WTC11 (cell line): ENCODE results near the gene CTDNEP1. TPM values are rescaled to one million over a fixed set of nuclear protein-coding genes. Genes with fewer than 3 reads are reported as not detected.

Experiments used
- ATAC-seq: fragments of 200-7000 bp; cut with Tn5 transposase; 2 replicates; pipeline ENCODE4 v1.10.0; 2021; ENCODE audit warnings: mild to moderate bottlenecking, moderate library complexity
- CTCF ChIA-PET: fragments of 300-600 bp; sonication (Branson Sonifier 250); formaldehyde crosslinking; loops from one replicate; lab custom pipeline; 2021; ENCODE audit warnings: antibody characterized with exemption; lab: Charles Lee
- POLR2A ChIA-PET: fragments of 350-600 bp; sonication (Branson Sonifier 250); formaldehyde crosslinking; loops from one replicate; lab custom pipeline; 2021; ENCODE audit warnings: antibody characterized with exemption; lab: Charles Lee
- DNase-seq: peaks from one replicate; pipeline ENCODE4 v3.0.0; 2021; ENCODE audit warnings: low spot score
- H3K27ac Mint-ChIP-seq: 2 replicates; pipeline ENCODE4 v1.8.0; 2021; ENCODE audit warnings: mixed read lengths
- H3K27me3 Mint-ChIP-seq: 2 replicates; pipeline ENCODE4 v1.8.0; 2021; ENCODE audit warnings: low read depth, mild to moderate bottlenecking, moderate library complexity, mixed read lengths
- H3K36me3 Mint-ChIP-seq: 2 replicates; pipeline ENCODE4 v1.8.0; 2021; ENCODE audit warnings: mixed read lengths
- H3K4me1 Mint-ChIP-seq: 2 replicates; pipeline ENCODE4 v1.8.0; 2022; ENCODE audit warnings: mixed read lengths
- H3K4me3 Mint-ChIP-seq: 2 replicates; pipeline ENCODE4 v1.8.0; 2021; ENCODE audit warnings: mild to moderate bottlenecking, moderate library complexity, mixed read lengths
- H3K9me3 Mint-ChIP-seq: 2 replicates; pipeline ENCODE4 v1.8.0; 2021; ENCODE audit warnings: mixed read lengths
- EMX1 ChIP-seq: fragments of 250-450 bp; sonication (Bioruptor Pico); IDR thresholded peaks from 2 replicates; pipeline ENCODE4 v1.8.0; 2021; ENCODE audit warnings: mild to moderate bottlenecking
- GABPB1 ChIP-seq: sonication (generic); formaldehyde crosslinking; IDR thresholded peaks from 2 replicates; pipeline ENCODE4 v1.8.1; 2023; ENCODE audit warnings: mild to moderate bottlenecking, missing genetic modification reagents
- NR1H2 ChIP-seq: sonication (generic); formaldehyde crosslinking; IDR thresholded peaks from 2 replicates; pipeline ENCODE4 v1.9.0; 2021; ENCODE audit warnings: mild to moderate bottlenecking, moderate library complexity, missing genetic modification reagents
- OVOL2 ChIP-seq: fragments of 250-450 bp; sonication (Bioruptor Pico); IDR thresholded peaks from 2 replicates; pipeline ENCODE4 v1.9.0; 2021; ENCODE audit warnings: mild to moderate bottlenecking, borderline replicate concordance
- RELA ChIP-seq: sonication (generic); formaldehyde crosslinking; IDR thresholded peaks from 2 replicates; pipeline ENCODE4 v1.8.1; 2022; ENCODE audit warnings: missing genetic modification reagents, mild to moderate bottlenecking, borderline replicate concordance
- SMAD3 ChIP-seq: sonication (generic); formaldehyde crosslinking; IDR thresholded peaks from 2 replicates; pipeline ENCODE4 v1.8.0; 2022; ENCODE audit warnings: missing genetic modification reagents, mild to moderate bottlenecking, borderline replicate concordance
- ZNF263 ChIP-seq: sonication (generic); formaldehyde crosslinking; IDR thresholded peaks from 2 replicates; pipeline ENCODE4 v1.8.1; 2022; ENCODE audit warnings: low read depth, mild to moderate bottlenecking, moderate library complexity, missing genetic modification reagents
- ZNF396 ChIP-seq: fragments of 250-450 bp; sonication (Bioruptor Pico); IDR thresholded peaks from 2 replicates; pipeline ENCODE4 v1.8.0; 2021; ENCODE audit warnings: mild to moderate bottlenecking, moderate library complexity, borderline replicate concordance
- total RNA-seq: library from RNA; stranded (reverse); gene quantifications from 3 replicates; pipeline ENCODE4 v1.2.3, GENCODE V29; 2021
- TF ChIP-seq, protein P1 (sequence below): sonication (generic); formaldehyde crosslinking; IDR thresholded peaks from 2 replicates; pipeline ENCODE4 v1.8.1; 2023; ENCODE audit warnings: mild to moderate bottlenecking, missing genetic modification reagents, moderate library complexity
- TF ChIP-seq, protein P2 (sequence below): sonication (generic); formaldehyde crosslinking; IDR thresholded peaks from 2 replicates; pipeline ENCODE4 v1.8.1; 2023; ENCODE audit warnings: mild to moderate bottlenecking, missing genetic modification reagents
- TF ChIP-seq, protein P3 (sequence below): sonication (generic); formaldehyde crosslinking; IDR thresholded peaks from 2 replicates; pipeline ENCODE4 v1.8.1; 2023; ENCODE audit warnings: mild to moderate bottlenecking, moderate library complexity, missing genetic modification reagents
- TF ChIP-seq, protein P4 (sequence below): fragments of 200-600 bp; IDR thresholded peaks from 2 replicates; pipeline ENCODE4 v1.8.0; 2022; ENCODE audit warnings: antibody characterized with exemption
- TF ChIP-seq, protein P5 (sequence below): sonication (generic); formaldehyde crosslinking; IDR thresholded peaks from 2 replicates; pipeline ENCODE4 v1.8.1; 2022; ENCODE audit warnings: mild to moderate bottlenecking, missing genetic modification reagents, moderate library complexity, borderline replicate concordance

The CTDNEP1 gene
- total RNA-seq, 1 experiment from 2014 or later = 127 TPM

DNA sequence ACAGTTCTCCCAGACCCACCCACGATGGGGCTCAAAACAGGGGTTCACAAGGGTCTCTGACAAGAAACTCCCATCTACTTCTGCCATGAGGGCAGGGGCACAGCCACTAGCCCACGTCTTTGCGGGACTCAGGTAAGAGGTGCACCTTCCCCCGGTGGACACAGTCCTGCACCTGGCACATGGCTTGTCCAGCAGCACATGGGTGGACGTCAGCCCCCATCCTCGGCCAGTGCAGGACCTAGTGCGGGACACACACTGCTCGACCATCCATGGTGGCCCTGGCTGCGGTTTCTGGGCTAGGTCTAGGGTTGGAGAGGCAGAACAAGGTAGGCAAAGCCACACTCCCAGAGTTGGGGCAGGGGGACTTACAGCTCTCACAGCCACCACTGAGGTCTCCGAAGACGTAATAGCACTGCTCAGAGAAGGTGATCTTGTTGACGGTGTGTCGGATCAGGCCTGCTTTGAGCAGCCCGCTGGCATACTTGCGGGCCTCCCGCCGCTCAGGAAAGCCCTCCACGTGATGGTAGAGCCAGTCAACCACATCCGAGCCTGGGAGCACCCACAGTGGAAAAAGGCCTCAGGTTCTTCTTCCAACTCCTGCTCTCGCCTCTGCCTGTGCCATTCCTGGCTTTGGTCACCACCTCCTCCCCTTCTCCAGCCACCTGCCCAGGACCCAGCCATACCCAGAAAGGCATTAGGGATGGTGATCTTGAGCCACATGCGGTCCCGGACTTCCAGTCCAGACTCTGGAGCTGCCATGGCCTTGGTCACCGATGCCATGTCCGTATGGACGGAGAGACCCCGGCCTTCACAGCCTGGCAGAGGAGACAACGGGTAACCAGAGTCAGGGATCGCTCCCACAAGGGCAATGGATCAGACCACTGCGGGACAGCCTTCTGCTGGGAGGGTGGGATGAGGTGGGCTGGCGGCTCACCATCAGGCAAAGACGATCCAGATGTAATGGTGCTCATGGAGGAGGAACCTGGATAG lies 24.5 kb downstream of the CTDNEP1 start (continued):
- TF ChIP-seq, protein P1, sequence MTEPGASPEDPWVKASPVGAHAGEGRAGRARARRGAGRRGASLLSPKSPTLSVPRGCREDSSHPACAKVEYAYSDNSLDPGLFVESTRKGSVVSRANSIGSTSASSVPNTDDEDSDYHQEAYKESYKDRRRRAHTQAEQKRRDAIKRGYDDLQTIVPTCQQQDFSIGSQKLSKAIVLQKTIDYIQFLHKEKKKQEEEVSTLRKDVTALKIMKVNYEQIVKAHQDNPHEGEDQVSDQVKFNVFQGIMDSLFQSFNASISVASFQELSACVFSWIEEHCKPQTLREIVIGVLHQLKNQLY (CRISPR knock-in tag) = no peak
- TF ChIP-seq RELA (CRISPR knock-in tag) = no peak

DNA sequence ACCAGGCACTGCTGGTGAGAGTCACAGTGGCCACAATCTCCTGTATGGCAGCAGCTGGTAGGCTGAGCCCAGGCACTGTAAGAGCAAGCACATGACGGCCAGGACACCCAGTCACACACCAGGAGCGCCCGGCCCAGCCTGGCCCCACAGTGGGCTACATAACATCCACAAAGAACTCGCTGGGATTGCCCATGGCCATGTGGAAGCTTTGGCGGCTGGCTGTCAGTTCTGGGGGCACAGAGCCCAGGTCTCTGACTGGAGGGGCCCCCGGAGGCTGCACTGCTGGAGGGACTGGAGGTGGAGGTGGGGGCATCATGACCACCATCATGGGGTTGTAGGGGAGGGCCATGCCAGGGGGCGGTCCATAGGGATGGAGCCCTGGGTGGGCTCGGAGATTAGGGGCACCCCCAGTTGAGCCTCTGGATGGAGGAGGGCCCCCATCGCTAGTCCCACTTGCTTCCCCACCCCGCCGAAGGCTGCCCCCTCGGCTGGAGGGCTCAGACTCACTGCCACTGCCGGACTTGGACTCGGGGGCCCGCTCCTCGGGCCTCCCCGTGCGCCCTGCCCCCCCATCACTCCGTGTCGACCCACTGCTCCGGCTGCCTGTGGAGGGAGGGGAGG lies 25.7 kb downstream of the CTDNEP1 start:
- ChIA-PET CTCF (no interaction called here), POLR2A (interaction anchor here (1.3 kb wide), 1 partner anchor 8 kb away, joined by 4 read pairs; the partner anchor contains the start of gene DVL2)
- Mint-ChIP-seq H3K4me3 (no peak overlapping the region), H3K27ac (no peak overlapping the region), H3K9me3 (no peaks in the 10 kb centered on the region), H3K27me3 (no peaks in the 10 kb centered on the region), H3K36me3 (peaks cover 44% of the 10 kb centered on the region), H3K4me1 (peaks cover 7% of the 10 kb centered on the region)
- ATAC-seq (no peak), DNase-seq (no peak)
- TF ChIP-seq GABPB1 = no peak

DNA sequence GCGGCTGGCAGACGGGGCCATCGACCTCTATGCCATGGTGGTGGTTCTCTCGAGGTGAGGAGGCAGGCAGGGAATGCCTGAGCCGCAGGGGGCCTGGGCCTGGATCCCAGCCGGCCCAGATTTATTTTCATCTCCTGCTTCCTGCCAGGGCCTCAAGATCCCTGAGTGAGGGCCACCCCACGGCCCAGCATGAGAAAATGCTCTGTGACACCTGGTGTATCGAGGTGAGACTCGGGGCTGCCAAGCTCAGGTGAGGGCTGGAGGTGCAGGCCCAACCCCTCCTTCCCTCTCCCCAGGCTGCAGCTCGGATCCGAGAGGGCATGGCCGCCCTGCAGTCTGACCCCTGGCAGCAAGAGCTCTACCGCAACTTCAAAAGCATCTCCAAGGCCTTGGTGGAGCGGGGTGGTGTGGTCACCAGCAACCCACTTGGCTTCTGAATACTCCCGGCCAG lies 26.8 kb downstream of the CTDNEP1 start:
- H3K36me3 Mint-ChIP-seq = peaks cover 37% of the 10 kb centered on the region
- H3K4me3 Mint-ChIP-seq = no peak overlapping the region
- ATAC-seq (no peak), DNase-seq (peak; percentile 16)
- CTCF ChIA-PET = no interaction called here
- no peaks in the 10 kb centered on the region for H3K27me3 Mint-ChIP-seq
- H3K27ac Mint-ChIP-seq = no peak overlapping the region
- TF ChIP-seq, protein P2, sequence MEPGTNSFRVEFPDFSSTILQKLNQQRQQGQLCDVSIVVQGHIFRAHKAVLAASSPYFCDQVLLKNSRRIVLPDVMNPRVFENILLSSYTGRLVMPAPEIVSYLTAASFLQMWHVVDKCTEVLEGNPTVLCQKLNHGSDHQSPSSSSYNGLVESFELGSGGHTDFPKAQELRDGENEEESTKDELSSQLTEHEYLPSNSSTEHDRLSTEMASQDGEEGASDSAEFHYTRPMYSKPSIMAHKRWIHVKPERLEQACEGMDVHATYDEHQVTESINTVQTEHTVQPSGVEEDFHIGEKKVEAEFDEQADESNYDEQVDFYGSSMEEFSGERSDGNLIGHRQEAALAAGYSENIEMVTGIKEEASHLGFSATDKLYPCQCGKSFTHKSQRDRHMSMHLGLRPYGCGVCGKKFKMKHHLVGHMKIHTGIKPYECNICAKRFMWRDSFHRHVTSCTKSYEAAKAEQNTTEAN = no peak
- TF ChIP-seq ZNF263 = no peak
- TF ChIP-seq NR1H2 (CRISPR knock-in tag) = no peak
- TF ChIP-seq RELA (CRISPR knock-in tag) = no peak
- TF ChIP-seq EMX1 (CRISPR knock-in tag) = no peak
- TF ChIP-seq, protein P3, sequence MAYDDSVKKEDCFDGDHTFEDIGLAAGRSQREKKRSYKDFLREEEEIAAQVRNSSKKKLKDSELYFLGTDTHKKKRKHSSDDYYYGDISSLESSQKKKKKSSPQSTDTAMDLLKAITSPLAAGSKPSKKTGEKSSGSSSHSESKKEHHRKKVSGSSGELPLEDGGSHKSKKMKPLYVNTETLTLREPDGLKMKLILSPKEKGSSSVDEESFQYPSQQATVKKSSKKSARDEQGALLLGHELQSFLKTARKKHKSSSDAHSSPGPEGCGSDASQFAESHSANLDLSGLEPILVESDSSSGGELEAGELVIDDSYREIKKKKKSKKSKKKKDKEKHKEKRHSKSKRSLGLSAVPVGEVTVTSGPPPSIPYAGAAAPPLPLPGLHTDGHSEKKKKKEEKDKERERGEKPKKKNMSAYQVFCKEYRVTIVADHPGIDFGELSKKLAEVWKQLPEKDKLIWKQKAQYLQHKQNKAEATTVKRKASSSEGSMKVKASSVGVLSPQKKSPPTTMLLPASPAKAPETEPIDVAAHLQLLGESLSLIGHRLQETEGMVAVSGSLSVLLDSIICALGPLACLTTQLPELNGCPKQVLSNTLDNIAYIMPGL (CRISPR knock-in tag) = no peak
- no peak for TF ChIP-seq ZNF396
- TF ChIP-seq, protein P4, sequence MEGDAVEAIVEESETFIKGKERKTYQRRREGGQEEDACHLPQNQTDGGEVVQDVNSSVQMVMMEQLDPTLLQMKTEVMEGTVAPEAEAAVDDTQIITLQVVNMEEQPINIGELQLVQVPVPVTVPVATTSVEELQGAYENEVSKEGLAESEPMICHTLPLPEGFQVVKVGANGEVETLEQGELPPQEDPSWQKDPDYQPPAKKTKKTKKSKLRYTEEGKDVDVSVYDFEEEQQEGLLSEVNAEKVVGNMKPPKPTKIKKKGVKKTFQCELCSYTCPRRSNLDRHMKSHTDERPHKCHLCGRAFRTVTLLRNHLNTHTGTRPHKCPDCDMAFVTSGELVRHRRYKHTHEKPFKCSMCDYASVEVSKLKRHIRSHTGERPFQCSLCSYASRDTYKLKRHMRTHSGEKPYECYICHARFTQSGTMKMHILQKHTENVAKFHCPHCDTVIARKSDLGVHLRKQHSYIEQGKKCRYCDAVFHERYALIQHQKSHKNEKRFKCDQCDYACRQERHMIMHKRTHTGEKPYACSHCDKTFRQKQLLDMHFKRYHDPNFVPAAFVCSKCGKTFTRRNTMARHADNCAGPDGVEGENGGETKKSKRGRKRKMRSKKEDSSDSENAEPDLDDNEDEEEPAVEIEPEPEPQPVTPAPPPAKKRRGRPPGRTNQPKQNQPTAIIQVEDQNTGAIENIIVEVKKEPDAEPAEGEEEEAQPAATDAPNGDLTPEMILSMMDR = no peak
- TF ChIP-seq SMAD3 (CRISPR knock-in tag) = no peak
- TF ChIP-seq, protein P5, sequence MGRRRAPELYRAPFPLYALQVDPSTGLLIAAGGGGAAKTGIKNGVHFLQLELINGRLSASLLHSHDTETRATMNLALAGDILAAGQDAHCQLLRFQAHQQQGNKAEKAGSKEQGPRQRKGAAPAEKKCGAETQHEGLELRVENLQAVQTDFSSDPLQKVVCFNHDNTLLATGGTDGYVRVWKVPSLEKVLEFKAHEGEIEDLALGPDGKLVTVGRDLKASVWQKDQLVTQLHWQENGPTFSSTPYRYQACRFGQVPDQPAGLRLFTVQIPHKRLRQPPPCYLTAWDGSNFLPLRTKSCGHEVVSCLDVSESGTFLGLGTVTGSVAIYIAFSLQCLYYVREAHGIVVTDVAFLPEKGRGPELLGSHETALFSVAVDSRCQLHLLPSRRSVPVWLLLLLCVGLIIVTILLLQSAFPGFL (CRISPR knock-in tag) = no peak
- no peak for TF ChIP-seq OVOL2 (CRISPR knock-in tag)
- no peaks in the 10 kb centered on the region for H3K9me3 Mint-ChIP-seq
- H3K4me1 Mint-ChIP-seq = peaks cover 12% of the 10 kb centered on the region
- POLR2A ChIA-PET = interaction anchor here (1.3 kb wide), 1 partner anchor 9 kb away, joined by 4 read pairs; the partner anchor contains the start of gene DVL2
